Right ventricle myocardium superior (tissue), 1 donor: ENCODE results near the gene FAM32A. TPM values are rescaled to one million over a fixed set of nuclear protein-coding genes. Genes with fewer than 3 reads are reported as not detected.

Source experiments
- ATAC-seq: fragments of 200-7000 bp; cut with Tn5 transposase; one replicate; pipeline ENCODE4 v1.9.1; 2020; ENCODE audit warnings: mild to moderate bottlenecking; ENCODE audit not compliant: poor library complexity
- DNase-seq: peaks from one replicate; pipeline ENCODE4 v3.0.0-alpha.2; 2020
- intact Hi-C: fragments of 100-400 bp; cut with DNase I; formaldehyde crosslinking; loops from one replicate; pipeline ENCODE4 v1.11.2; 2022
- total RNA-seq: library from RNA; stranded (reverse); fragmentation: NEBNext Ultra II Directional; extraction: Animal tissue kit (Norgen Biotek cat#: 25700); gene quantifications from one replicate; pipeline ENCODE4 v1.2.1, GENCODE V29; 2021
- donor health status: DM: no; HTN: yes; CAD: no; lungs with severe emphysema.

Gene FAM32A
- total RNA-seq, 1 donor from 2014 or later: 33.9 TPM

- DNase-seq (no peak), ATAC-seq (peak; percentile 1)
- intact Hi-C loops: no loop called here
These were observed 13.1 kb downstream of the FAM32A start for GRCh38 chr19:16198370-16198651.

- DNase-seq (peak; percentile 26), ATAC-seq (no peak)
- intact Hi-C loops: no loop called here
These were observed 14.2 kb downstream of the FAM32A start for GRCh38 chr19:16199275-16199932.

- intact Hi-C loops: no loop called here
- ATAC-seq (peak; percentile 3), DNase-seq (peak; percentile 27)
These were observed 15.1 kb downstream of the FAM32A start for GRCh38 chr19:16200038-16201010.

- no peak for ATAC-seq
- no peak for DNase-seq
- intact Hi-C loops: no loop called here
These were observed 15.8 kb downstream of the FAM32A start for GRCh38 chr19:16201011-16201391.

- intact Hi-C loops: no loop called here
- no peak for ATAC-seq
- peak; percentile 6 for DNase-seq
These were observed 17.4 kb downstream of the FAM32A start for GRCh38 chr19:16202320-16203255.

- intact Hi-C loops: no loop called here
- ATAC-seq (no peak), DNase-seq (peak; percentile 24)
These were observed 18.2 kb downstream of the FAM32A start for GRCh38 chr19:16203256-16204004.

- DNase-seq: peak; percentile 15
- intact Hi-C loops: no loop called here
- no peak for ATAC-seq
These were observed 18.7 kb downstream of the FAM32A start for GRCh38 chr19:16204005-16204294.

GRCh38 chr19:16205205-16206045 is 20.2 kb downstream of the FAM32A start:
- intact Hi-C loops: no loop called here
- peak; percentile 41 for ATAC-seq
- peak; percentile 61 for DNase-seq

GRCh38 chr19:16206046-16206605 is 20.9 kb downstream of the FAM32A start:
- DNase-seq (no peak), ATAC-seq (no peak)
- intact Hi-C loops: no loop called here

- intact Hi-C loops: no loop called here
- DNase-seq (no peak), ATAC-seq (no peak)
These were observed 21.4 kb downstream of the FAM32A start for GRCh38 chr19:16206637-16207036.

GRCh38 chr19:16207063-16207462 is 21.9 kb downstream of the FAM32A start:
- ATAC-seq (no peak), DNase-seq (no peak)
- intact Hi-C loops: no loop called here

- ATAC-seq: no peak
- intact Hi-C loops: no loop called here
- no peak for DNase-seq
These were observed 22.3 kb downstream of the FAM32A start for GRCh38 chr19:16207490-16208025.

- intact Hi-C loops: no loop called here
- DNase-seq (no peak), ATAC-seq (no peak)
These were observed 23.0 kb downstream of the FAM32A start for GRCh38 chr19:16208064-16208759.

- ATAC-seq (no peak), DNase-seq (no peak)
- intact Hi-C loops: no loop called here
These were observed 23.8 kb downstream of the FAM32A start for GRCh38 chr19:16208847-16209665.

- DNase-seq (no peak), ATAC-seq (no peak)
- intact Hi-C loops: no loop called here
These were observed 25.0 kb downstream of the FAM32A start for GRCh38 chr19:16210168-16210567.

- ATAC-seq (no peak), DNase-seq (no peak)
- intact Hi-C loops: no loop called here
These were observed 27.9 kb downstream of the FAM32A start for GRCh38 chr19:16213076-16213475.
